K562 (cell line): ENCODE data around the gene CPVL. TPM values are rescaled to one million over a fixed set of nuclear protein-coding genes. Genes with fewer than 3 reads are reported as not detected.

Experiments
- ATAC-seq: fragments of 200-7000 bp; cut with Tn5 transposase; 3 replicates; pipeline ENCODE4 v1.9.1; 2020; ENCODE audit warnings: moderate library complexity
- BruUV-seq: library from RNA; stranded (reverse); fragments of 400-500 nt; replicated peaks from 2 replicates; lab custom pipeline; 2021; lab: Mats Ljungman, UMichigan
- CTCF ChIA-PET: fragments of 300-600 bp; formaldehyde crosslinking; extraction: SDS; loops from one replicate; lab custom pipeline; 2021; ENCODE audit warnings: low intra/inter-chr PET ratio; lab: Yijun Ruan, JAX
- POLR2A ChIA-PET: fragments of 300-600, 350-650 bp; sonication (Branson Sonifier 250); formaldehyde crosslinking; extraction: SDS; loops from one replicate; lab custom pipeline; 2021; ENCODE audit warnings: antibody characterized with exemption, inconsistent platforms; lab: Yijun Ruan, JAX
- DNase-seq, 4 experiments: peaks; one replicate each; pipeline versions ENCODE4 v3.0.0 to v3.0.0-alpha.2; 2011 to 2018; ENCODE audit warnings: low spot score in 3 of 4, mixed read lengths in 3 of 4; ENCODE audit errors: extremely low read depth in 1 of 4
- FAIRE-seq: peaks from 2 replicates; lab custom pipeline; 2011; peaks lifted over from hg19 to GRCh38; lab: Jason Lieb, UNC
- H2AFZ ChIP-seq: 2 replicates; pipeline ENCODE4 v1.6.0; 2011; ENCODE audit warnings: low read depth, low read length, control low read depth, inconsistent platforms
- H3K27ac ChIP-seq: fragments of 200-600 bp; 3 replicates; pipeline ENCODE4 v1.8.0; 2011; ENCODE audit warnings: low read depth, mild to moderate bottlenecking, control low read depth, inconsistent platforms, low read length, moderate library complexity, mixed read lengths; ENCODE audit errors: extremely low read depth
- H3K27me3 ChIP-seq, 2 experiments: fragments of 300-600 bp in 1 of 2; 2 replicates in 1 of 2; 3 replicates in 1 of 2; pipeline versions ENCODE4 v1.6.0 to v1.8.0; 2011; ENCODE audit warnings: inconsistent platforms in 2 of 2, low read length in 2 of 2, mild to moderate bottlenecking in 1 of 2, mixed read lengths in 1 of 2, moderate library complexity in 1 of 2; ENCODE audit not compliant: control insufficient read depth in 2 of 2, insufficient read depth in 2 of 2
- H3K36me3 ChIP-seq: fragments of 300-600 bp; 3 replicates; pipeline ENCODE4 v1.8.0; 2011; ENCODE audit warnings: mild to moderate bottlenecking, low read length, inconsistent platforms; ENCODE audit not compliant: control insufficient read depth, insufficient read depth
- H3K4me1 ChIP-seq, 2 experiments: fragments of 200-600 bp in 1 of 2; replicated peaks in 1 of 2; 2 replicates in 1 of 2; 3 replicates in 1 of 2; pipeline versions ENCODE4 v1.5.1 to v1.8.0; 2011; ENCODE audit warnings: inconsistent platforms in 2 of 2, low read length in 2 of 2, mild to moderate bottlenecking in 1 of 2, mixed read lengths in 1 of 2, moderate library complexity in 1 of 2; ENCODE audit not compliant: control insufficient read depth in 2 of 2, insufficient read depth in 2 of 2
- H3K4me2 ChIP-seq: 2 replicates; pipeline ENCODE4 v1.6.1; 2011; ENCODE audit warnings: low read length, control low read depth, inconsistent platforms, mixed read lengths; ENCODE audit not compliant: insufficient read depth
- H3K4me3 ChIP-seq: fragments of 200-600 bp; sonication (generic), shearing (Covaris generic); 2 replicates; pipeline ENCODE4 v1.5.1; 2016; ENCODE audit warnings: control low read depth, inconsistent platforms
- H3K79me2 ChIP-seq: fragments of 200-600 bp; 3 replicates; pipeline ENCODE4 v1.8.0; 2011; ENCODE audit warnings: low read length, inconsistent platforms; ENCODE audit not compliant: control insufficient read depth, insufficient read depth
- H3K9ac ChIP-seq, 2 experiments: 2 replicates each; pipeline versions ENCODE4 v1.6.0 to v1.6.1; 2011; ENCODE audit warnings: low read depth in 2 of 2, low read length in 2 of 2, control low read depth in 1 of 2, inconsistent platforms in 1 of 2, mild to moderate bottlenecking in 1 of 2, mixed read lengths in 1 of 2; ENCODE audit not compliant: insufficient read depth in 1 of 2
- H3K9me1 ChIP-seq: one replicate; pipeline ENCODE4 v1.6.0; 2011; ENCODE audit warnings: inconsistent platforms, mild to moderate bottlenecking, low read length, moderate library complexity; ENCODE audit not compliant: control insufficient read depth, insufficient read depth
- H3K9me3 ChIP-seq: replicated peaks from 2 replicates; pipeline ENCODE4 v1.5.1; 2011; ENCODE audit warnings: low read depth, low read length, inconsistent platforms; ENCODE audit not compliant: control insufficient read depth, insufficient read depth
- H4K20me1 ChIP-seq: replicated peaks from 2 replicates; pipeline ENCODE4 v1.6.1; 2011; ENCODE audit warnings: low read length, inconsistent platforms, mixed read lengths; ENCODE audit not compliant: control insufficient read depth, insufficient read depth
- ARID4B ChIP-seq: sonication (generic); formaldehyde crosslinking; IDR thresholded peaks from 2 replicates; pipeline ENCODE4 v1.8.0; 2022; ENCODE audit warnings: mild to moderate bottlenecking, missing genetic modification reagents
- ATF7 ChIP-seq: fragments of 450-650 bp; IDR thresholded peaks from 2 replicates; pipeline ENCODE4 v1.7.1; 2014; ENCODE audit warnings: mild to moderate bottlenecking, moderate library complexity
- BACH1 ChIP-seq: fragments of 200-800 bp; sonication (Bioruptor generic); IDR thresholded peaks from 2 replicates; pipeline ENCODE4 v1.6.1; 2016; ENCODE audit warnings: missing genetic modification characterization, missing compliant biosample characterization
- CBFA2T3 ChIP-seq: fragments of 450-650 bp; IDR thresholded peaks from 2 replicates; pipeline ENCODE4 v1.6.1; 2017
- GABPA ChIP-seq: fragments of 200-800 bp; sonication (Bioruptor generic); conservative IDR thresholded peaks from 2 replicates; pipeline ENCODE4 v1.6.1; 2016; ENCODE audit warnings: low read depth, missing genetic modification characterization, missing compliant biosample characterization
- KLF1 ChIP-seq: fragments of 450-650 bp; IDR thresholded peaks from 2 replicates; pipeline ENCODE4 v1.6.1; 2016; ENCODE audit warnings: missing genetic modification characterization, missing compliant biosample characterization
- KLF6 ChIP-seq: fragments of 250-450 bp; sonication (Bioruptor Pico); IDR thresholded peaks from 2 replicates; pipeline ENCODE4 v1.4.0; 2020; ENCODE audit warnings: mild to moderate bottlenecking, moderate library complexity, borderline replicate concordance
- RREB1 ChIP-seq: fragments of 250-450 bp; sonication (Bioruptor Pico); IDR thresholded peaks from 2 replicates; pipeline ENCODE4 v1.4.0; 2020
- ZNF212 ChIP-seq: fragments of 450-650 bp; formaldehyde crosslinking; IDR thresholded peaks from 2 replicates; pipeline ENCODE4 v1.4.0; 2020; ENCODE audit warnings: mild to moderate bottlenecking
- WGBS: fragments of 100-300 bp; shearing (Covaris generic); methylation state at CpG from one replicate; pipeline ENCODE4 v1.1.6; 2016; ENCODE audit warnings: low coverage, mixed read lengths; ENCODE audit not compliant: insufficient coverage; ENCODE audit errors: missing lambda C conversion rate; 5-methylcytosine and 5-hydroxymethylcytosine counted together
- in situ Hi-C: fragments of 300-500 bp; cut with MboI; formaldehyde crosslinking; loops from 4 replicates; pipeline ENCODE4 v1.15.0; 2018; ENCODE audit warnings: inconsistent platforms, mixed read lengths
- intact Hi-C: fragments of 100-400 bp; cut with micrococcal nuclease; formaldehyde crosslinking; loops from 2 replicates; pipeline ENCODE4 v1.14.2; 2022
- polyA plus RNA-seq, 8 experiments: library from polyadenylated mRNA; depleted of rRNA in 4 of 8; stranded (reverse) in 5 of 8; unstranded in 3 of 8; fragments of >200 nt; fragmentation: Nextera tagmentation in 2 of 8; fragmentation: Illumina TruSeq in 1 of 8; extraction: Ambion mirVana in 2 of 8; extraction: Trizol in 1 of 8; gene quantifications; 2 replicates each; pipeline versions ENCODE4 v1.2.1 to v1.2.3, GENCODE V29; 2011 to 2014; ENCODE audit warnings: inconsistent platforms in 1 of 8, missing spikeins in 1 of 8
- total RNA-seq, 7 experiments: library from RNA; depleted of rRNA in 6 of 7; stranded (reverse); fragments of >200 nt in 6 of 7; fragmentation: Illumina TruSeq in 2 of 7; extraction: Trizol in 2 of 7; gene quantifications; 2 replicates each; pipeline versions ENCODE4 v1.2.1 to v1.2.3, GENCODE V29; 2011 to 2021; ENCODE audit warnings: low replicate concordance in 1 of 7

The CPVL gene
- total and polyA plus RNA-seq, 9 of the 15 experiments (the other 6 are each of a cell fraction or from before 2014, with no cell fraction given) = 0.89 to 2.4 (median 1.5) TPM

DNA sequence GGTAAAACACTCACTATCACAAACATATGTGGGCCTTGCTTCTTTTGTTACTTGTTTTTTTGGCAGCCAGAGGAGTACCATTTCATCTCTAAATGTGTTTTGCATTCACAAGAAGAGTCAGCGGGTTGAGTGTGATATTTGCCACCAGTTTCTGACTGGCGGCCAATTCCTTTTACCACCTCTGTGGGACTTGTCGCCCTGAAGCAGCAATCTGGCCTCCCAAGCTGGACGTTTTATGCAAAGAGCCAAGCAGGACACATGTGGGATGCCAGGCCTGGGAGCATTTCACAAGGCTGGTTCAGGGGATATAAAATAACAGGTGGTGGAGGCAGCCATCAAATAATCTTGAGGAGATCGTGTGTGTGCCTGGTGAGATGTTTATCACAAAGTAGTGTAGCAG is 126.4 kb downstream of the CPVL start:
- intact Hi-C loops (no loop called here), in situ Hi-C loops (no loop called here)
- Histone ChIP-seq H3K79me2 (no peaks in the 10 kb centered on the region), H3K27me3 (no peaks in the 10 kb centered on the region), H3K4me3 (no peak overlapping the region), H3K27ac (no peak overlapping the region), H3K9ac (no peak overlapping the region), H4K20me1 (no peaks in the 10 kb centered on the region), H3K9me1 (no peaks in the 10 kb centered on the region), H3K9me3 (no peaks in the 10 kb centered on the region), H3K36me3 (no peaks in the 10 kb centered on the region), H3K4me1 (no peaks in the 10 kb centered on the region), H2AFZ (no peak overlapping the region), H3K4me2 (no peak overlapping the region)
- DNase-seq (no peak), ATAC-seq (no peak), FAIRE-seq (peak; percentile 26)
- no TSS peak for BruUV-seq
- 4% methylated on average over 5 of the region's 5 CpGs for WGBS
- ChIA-PET CTCF (interaction anchor here (0.7 kb wide), 1 partner anchor 567 kb away, joined by 3 read pairs; no protein-coding TSS in a partner anchor), POLR2A (interaction anchor here (0.6 to 0.9 kb wide), 2 partner anchors 45 to 426 kb away, joined by 3 read pairs; no protein-coding TSS in a partner anchor)
- no peak for TF ChIP-seq ARID4B
- TF ChIP-seq RREB1 (CRISPR knock-in tag) = no peak
- TF ChIP-seq GABPA = no peak
- no peak for TF ChIP-seq ZNF212 (CRISPR knock-in tag)
- no peak for TF ChIP-seq CBFA2T3
- TF ChIP-seq KLF6 (CRISPR knock-in tag) = no peak
- no peak for TF ChIP-seq BACH1 (tag)
- no peak for TF ChIP-seq ATF7
- no peak for TF ChIP-seq KLF1
